GM18511 (cell line): ENCODE data around the gene LY6G5C.
A peak's percentile ranks its signal among the peaks of the same experiment; 100 is the strongest.

Experiments
- ATAC-seq: cut with Tn5 transposase; IDR thresholded peaks from one replicate; pipeline ENCODE4 v1.9.1; 2021; ENCODE audit warnings: mild to moderate bottlenecking, moderate library complexity; ENCODE audit not compliant: unreplicated experiment

The LY6G5C gene, protein sequence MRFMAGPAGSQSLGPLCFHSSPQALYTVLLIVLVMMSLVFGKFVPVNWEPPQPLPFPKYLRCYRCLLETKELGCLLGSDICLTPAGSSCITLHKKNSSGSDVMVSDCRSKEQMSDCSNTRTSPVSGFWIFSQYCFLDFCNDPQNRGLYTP

DNA sequence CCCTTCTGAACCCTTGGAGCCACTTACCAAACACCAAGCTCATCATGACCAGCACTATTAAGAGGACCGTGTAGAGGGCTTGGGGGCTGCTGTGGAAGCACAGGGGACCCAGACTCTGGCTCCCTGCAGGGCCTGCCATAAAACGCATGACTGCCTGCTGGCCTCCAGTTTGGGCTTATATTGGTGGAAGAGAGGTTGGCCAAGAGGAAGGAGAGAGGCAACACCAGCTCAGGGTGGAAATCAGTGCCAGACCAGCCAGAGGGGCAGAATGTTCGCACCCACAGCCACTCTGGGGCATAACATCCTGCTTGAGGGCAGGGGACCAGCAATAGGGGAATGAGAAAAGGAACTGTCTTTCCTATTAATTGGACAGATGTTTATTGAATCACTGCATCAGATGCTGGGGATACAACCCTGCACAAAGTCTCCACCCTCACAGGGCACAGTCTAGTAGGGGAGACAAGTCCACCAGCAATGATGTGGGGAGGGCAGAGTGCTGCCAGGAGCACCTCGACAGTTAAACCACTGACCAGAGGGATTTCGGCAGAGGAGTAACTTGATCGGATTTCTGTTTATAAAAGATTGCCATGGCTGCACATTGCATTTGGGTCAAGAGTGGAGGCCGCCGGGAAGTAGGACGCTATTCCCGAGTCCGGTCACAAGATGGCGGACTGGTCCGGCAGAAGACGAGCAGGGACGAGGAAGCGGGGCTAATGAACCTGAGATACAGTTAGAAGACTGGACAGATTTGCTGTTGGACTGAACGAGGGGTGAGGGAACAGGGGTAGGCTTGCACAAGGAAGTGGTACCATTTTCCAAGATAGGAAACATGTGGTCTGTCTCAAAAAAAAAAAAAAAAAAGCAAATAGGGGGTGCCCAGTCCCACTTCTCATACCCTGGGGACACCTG is at the start of gene LY6G5C:
TSS of gene LY6G5C (minus strand) at position 842 of the 909 bp plus-strand sequence. CDS start at position 148, 694 bp downstream.
- ATAC-seq = no peak

DNA sequence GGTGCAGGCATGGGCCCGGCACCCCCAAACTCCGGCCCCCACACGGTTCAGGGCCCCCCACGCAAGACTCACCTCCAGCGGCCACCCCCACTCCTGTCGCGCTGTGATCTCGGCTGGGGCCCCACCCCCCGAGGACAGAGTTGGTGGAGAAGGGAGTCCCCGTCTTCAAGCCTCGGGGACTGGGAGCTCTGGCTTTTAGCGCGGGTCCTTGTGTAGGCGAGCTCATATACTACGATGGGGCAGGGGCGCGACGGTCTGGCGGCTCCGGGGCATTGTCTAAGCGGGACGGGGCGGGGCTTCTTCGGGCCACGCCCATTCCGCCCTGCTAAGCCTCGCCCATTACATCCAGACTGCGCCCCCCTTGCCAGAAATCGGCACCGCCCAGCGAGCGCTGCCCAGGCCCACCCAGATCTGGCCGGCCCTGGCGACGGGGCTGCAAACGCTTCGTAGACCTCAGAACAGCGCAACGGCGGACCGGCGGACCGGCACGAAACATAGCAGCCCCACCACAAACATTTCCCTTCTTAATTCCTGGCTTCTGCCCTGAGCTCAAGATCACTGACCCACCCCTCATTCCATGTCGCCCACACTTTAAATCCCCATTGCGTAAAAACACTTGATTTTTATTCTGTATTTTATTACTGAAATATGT is 49.2 kb upstream of the LY6G5C start:
- ATAC-seq = peak; percentile 47

DNA sequence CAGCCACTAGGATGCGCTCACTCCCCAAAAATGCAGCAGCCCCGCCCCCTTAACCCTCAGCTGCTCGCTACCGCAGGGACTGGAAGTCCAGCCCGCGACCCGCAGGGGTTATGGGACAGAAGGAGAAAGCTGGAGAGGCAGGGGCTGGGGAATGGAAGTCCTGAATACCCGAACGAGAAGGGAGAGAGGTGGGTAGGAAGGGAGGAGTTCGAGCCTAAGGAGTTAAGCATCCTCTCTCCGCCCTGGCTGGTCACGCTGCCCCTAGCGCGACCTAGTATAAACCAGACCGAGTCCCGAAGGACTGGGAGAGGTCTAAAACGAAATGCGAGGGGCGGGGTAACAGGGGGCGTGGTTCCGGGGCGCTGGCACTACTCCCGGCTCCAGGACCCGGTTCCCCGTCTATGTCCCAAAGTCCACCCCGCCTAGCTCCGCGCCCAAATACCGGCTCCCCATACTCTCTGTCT is 48.7 kb upstream of the LY6G5C start:
- ATAC-seq = peak; percentile 63

DNA sequence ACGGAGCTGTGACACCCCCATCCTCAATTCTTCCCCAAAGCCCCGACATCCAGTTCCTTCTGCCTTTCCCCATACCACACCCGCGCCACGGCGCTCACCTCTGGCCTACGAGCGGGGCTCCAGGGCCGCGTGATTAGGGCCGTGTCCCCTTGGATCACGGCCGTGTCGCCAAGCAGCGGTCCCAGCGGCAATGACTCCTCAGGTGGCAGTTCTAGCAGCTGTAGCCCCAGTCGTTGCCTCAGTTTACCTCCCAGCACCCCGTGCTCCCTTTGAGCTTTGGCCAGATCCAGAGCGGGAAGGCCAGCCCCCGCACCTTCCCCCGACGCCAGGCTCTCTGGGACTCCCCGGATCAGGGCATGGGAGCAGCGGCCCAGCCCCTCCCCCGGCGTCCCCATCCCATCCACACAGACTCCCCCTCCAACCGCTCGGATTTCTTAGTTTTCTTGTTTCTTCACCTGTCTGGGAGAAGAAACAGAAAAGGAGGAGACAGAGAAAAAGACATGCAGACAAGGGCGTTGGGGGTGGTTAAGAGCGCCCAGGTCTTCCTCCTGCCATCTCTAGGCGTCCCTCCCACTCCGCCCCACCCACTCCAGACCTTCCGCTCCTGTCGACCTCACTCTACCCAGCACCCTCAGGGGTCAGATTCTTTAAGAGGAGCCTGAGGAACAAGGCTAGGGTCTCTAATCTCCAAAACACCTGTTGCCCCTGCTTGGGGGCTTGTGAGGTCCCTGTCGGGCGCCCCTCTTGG is 48.1 kb upstream of the LY6G5C start, which contains the start of gene DDAH2:
TSS of gene DDAH2 (minus strand) at position 533 of the 748 bp plus-strand sequence. CDS start at position 395, 138 bp downstream.
- no peak for ATAC-seq

DNA sequence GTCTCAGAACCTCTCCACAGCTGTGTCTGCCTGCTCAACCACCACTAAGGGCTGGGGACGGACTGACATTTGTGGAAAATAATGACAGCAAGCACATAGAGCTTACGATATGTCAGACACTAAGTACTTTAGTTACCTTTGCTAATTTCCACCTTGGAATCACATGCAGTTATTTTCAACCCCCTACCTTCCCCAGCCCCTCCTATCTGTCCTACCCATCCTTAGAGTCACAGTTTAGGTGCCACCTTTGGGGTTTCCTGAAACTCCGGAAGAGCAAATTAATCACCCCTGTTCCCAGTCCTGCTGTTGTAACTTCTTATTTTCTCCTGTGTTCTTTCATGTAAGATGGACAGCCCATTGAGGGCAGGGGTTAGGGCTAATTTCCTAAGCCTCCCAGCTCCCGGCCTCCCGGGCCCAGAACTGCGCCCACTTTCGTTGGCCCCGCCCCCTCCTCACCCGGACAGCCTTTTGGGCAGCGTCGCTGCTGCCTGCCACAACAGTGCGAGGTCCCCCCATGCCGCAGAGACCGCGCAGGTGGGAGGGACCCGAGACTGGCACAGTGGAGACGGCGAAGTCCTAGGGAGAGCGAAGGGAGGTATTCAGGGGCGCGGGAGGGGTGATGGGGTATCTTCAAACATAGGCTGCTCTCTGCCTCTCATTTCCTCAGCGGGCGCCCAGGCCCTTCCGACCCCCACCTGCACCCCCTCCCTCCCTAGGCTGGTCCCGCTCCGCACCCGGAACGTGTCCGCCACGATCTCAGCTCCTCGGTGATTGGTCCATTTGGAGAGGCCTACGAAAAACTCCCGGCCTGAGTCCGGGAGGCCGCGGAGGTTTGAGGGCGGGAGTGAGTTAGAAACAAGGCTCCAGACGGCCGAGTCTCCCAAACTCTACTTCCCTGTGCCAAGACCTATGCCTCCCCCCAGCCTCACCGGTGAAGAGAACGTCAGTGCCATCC is 47.1 kb upstream of the LY6G5C start:
- ATAC-seq = peak; percentile 2

DNA sequence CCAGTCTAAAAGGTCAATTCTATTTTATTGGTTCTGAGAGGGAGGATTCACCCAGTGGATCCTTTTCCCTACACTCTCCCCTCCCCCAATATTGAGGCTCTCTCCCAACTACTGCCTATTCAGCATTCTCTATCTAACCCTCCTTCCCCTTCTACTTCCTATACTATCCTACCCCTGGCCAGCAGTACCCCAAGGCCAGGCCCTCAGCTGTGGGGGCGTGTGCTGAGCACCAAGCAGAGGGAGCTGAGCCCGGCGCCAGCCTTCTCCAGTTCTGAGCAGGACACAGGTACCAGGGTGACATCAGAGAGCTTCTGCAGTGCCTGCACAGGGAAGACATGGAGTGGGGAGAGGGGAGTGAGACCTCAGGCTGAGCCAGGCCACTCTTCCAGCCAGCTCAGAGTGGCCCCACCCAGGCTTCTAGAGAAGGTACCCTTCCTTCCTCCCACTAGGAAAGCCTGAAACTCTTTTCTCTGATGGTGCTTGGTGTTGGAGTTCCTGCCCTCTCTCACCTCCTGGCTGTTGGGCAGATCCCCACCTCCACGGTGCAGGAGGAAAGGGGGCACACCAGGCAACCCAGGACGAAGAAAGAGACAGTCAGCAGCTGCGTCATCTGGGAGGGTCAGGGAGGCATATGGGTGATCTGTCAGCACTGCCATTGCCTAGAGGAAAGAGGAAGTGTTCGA is 46.3 kb upstream of the LY6G5C start:
- peak; percentile 64 for ATAC-seq

DNA sequence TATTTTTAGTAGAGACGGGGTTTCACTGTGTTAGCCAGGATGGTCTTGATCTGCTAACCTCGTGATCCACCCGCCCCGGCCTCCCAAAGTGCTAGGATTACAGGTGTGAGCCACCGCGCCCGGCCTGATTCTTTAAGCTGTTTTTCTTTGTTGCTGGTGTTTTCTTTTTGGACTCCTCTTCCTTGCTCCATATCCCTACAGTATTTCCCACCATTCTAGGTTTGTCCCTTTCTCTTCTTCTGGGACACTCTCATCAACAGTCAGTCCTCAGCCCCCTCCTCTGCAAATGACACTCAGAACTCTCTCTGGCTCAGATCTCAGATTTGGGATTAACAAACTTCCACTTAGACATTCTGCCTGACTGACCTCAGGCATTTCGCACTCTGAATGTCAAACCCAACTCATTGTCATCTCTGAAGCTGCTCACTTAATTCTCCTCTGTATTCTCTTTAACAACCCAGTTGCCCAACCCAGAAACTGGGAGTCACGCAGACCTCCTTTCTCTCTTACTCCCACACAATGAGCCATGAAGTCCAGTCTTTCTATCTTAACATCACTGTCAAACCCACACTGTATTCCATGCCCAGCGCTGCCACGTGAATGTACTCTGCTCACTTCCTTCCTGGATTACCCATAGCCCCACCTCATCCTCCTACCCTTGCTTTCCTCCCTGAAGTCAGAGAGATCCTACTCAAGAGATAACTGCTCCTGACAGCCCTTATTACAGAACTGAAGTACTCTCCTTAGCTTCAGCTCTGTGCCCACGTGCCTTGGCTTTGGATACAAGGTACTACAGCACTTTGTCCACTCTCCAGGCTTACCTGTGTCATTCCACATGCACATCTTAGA is 44.9 kb upstream of the LY6G5C start:
- ATAC-seq = no peak

DNA sequence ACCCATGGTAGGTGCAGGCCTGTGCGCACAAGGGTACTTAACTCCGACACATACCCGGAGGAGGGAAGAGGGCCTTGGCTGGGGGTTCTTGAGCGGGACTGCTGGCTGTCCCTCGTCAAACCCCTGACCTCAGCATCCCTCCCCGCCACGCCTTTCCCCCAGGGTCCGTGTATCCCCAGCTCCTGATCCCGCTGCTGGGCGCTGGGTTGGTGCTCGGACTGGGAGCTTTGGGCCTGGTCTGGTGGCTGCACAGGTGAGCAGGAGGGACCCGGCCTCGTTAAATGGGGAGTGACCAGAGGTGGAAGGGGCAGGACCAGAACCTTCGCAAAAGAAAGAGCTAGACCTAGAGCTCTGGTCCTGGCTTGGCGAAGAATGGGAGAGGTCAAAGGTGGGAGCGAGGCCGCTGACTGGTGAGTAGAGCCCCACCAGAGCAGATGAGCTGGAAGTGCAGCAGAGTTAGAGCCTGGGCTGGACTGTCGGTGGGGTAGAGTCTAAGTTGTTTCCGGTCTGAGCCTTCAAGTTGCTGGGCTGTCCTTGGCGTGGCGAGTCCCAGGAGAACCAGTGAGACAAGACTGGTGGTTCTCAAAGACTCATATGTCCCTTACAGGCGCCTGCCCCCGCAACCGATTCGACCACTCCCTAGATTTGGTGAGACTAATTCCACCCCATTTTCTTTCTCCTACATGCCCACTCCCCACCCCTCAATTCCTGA is 43.3 kb upstream of the LY6G5C start:
- no peak for ATAC-seq

DNA sequence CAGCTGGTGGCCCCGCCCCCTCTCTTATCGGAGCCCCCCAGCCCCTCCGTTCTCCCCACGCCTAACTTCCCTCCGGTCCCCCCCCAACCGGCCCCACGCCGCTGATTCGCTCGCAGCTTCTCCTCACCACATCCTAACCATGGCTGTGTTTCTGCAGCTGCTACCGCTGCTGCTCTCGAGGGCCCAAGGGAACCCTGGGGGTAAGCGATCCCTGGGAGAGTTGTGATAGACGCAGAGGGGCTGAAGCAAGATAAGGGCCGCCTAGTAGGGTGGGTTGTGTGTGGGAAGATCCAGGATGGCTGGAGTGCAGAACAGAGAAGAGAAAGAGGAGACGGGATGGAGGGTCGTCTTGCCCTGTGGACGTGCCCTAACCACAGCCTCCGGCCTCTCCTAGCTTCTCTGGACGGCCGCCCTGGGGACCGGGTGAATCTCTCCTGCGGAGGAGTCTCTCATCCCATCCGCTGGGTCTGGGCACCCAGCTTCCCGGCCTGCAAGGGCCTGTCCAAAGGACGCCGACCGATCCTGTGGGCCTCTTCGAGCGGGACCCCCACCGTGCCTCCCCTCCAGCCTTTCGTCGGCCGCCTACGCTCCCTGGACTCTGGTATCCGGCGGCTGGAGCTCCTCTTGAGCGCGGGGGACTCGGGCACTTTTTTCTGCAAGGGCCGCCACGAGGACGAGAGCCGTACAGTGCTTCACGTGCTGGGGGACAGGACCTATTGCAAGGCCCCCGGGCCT is 42.5 kb upstream of the LY6G5C start, which contains the start of gene MPIG6B:
TSS of gene MPIG6B (plus strand) at position 129 of the 735 bp plus-strand sequence. CDS start at position 140, 11 bp downstream.
- ATAC-seq = no peak

DNA sequence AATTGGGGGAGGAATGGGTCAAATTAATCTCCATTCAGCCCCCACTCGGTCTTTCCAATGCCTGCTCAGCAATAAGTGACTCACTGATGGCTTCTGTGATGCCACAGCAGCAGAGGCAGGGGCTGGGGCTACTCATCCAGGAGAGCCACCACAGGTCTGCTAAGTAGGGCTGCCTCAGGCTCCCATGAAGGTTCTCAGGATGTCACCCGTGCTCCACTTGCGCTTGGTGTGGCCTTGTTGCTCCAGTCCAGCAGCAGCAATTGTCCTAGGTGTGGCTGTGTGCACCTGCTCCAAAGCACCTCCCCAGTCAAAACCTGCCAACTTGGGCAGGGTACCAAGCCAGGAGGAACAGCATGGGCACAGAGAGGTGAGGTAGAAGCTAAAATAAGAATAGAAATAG is 41.3 kb upstream of the LY6G5C start:
- no peak for ATAC-seq

DNA sequence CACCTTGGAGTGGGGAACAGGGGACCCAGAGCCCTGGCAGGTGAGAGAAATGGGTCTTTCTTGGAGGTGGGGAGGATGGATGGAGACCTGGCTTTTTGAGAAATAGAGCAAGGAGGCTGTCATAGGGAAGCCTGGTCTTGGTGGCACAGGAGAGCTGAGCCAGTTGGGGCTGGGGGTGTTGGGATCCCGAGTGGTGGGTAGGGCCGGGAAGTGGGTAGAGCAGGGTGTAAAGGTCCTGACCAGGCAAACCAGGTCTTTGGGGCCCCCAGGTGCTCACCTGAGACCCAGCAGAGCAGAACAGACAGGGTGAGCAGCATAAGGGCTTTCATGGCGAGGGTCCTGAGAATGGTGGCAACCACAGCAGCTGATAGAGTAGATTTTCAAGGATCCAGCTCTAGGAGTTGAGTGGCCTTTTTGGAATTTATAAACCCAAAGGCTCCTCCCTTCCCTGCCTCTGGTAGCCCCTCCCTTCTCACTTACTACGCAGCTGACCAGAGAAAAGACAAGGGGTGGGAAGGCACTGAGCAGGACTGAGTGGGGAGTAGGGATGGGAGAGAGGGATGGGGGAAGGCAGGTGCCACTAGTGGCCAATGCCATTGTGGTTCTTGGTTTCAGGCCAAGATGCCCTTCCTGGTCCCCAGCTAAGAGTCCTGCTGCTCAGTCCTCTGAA is 40.6 kb upstream of the LY6G5C start, which contains the start of gene LY6G6C:
TSS of gene LY6G6C (minus strand) at position 396 of the 670 bp plus-strand sequence. CDS start at position 329, 67 bp downstream.
- no peak for ATAC-seq

DNA sequence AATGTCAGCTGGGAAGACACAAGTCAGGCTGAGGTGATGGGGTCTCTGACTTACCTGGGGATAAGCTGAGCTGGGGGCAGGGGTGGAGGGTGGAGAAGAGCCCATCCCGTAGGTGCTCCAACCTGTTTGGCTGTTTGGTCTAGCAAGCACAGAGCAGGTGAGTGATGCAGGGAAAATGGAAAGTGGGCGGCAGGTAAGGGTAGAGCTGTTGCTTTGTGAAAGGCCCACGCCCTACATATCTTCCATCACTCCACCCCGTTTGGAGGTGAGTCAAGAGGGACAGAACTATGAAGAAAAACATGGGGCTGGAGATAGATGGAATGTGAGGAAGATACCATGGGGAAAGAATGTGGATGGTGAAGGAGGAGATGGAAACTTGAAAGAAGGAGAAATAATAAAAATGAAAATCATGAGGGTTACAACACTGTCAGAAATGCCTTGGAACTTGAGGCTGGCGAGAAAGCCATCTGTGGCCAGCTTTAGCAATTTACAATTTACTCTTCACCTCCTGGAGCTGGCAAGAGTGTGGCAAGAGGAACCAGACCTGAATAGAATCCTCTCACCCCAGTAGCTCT is 39.4 kb upstream of the LY6G5C start:
- ATAC-seq = no peak

DNA sequence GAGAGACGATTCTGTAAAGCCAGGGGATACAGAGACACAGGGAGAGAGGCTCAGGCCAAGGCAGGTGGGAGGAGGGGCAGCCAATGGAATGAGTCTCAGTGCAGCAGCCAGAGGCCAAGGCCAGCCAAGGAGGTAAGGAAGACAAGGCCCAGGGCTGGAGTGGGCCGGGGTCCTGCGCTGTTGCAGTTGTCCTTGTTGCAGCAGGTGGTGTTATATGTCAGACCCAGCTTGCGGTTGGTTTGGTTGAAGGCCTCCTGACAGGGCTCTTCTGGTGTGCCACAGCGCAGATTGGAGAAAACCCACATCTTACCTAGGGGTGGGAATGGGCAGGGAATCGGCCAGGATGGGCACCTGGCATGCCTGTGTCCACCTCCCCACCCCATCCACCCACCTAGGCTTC is 38.1 kb upstream of the LY6G5C start:
- no peak for ATAC-seq

DNA sequence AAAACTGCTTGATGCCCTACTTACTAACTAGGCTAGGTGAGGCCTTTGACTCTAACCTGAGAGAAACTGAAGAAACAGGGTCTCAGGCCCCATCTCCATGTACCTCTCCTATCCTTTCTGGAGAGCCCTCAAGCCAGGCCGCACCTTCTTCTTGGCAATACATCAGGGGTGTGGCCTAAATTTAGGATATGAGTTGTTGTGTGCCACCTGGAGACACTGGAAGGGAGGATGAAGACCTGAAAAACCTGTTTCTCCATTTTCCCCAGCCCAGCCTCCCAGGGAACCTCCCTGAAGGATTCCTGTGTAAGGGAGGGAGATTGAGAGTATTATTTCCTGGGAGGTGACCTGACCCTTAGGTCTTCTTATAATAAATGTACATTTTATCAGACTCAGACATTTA is 37.4 kb upstream of the LY6G5C start:
- no peak for ATAC-seq

DNA sequence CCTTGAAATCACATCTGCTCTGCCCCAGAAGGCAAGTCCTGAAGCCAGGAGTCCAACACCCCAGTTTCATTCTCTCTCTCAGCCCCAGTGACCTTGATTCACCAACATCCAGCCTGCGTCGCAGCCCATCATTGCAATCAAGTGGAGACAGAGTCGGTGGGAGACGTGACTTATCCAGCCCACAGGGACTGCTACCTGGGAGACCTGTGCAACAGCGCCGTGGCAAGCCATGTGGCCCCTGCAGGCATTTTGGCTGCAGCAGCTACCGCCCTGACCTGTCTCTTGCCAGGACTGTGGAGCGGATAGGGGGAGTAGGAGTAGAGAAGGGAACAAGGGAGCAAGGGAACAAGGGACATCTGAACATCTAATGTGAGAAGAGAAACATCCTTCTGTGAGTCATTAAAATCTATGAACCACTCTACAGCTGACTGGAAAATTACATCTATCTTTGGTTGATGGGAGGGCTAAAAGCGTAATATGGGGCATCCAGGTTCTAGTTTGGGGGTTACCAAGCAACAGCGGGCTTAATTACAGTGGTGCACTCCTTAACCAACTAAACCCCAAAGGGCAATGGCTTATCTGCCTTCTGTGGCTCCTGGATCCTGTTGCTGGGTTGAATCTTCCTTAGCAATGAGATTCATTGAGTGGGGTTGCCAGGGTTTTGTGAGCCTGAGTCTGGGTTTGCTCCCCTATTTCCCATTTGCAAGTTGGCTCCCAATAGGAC is 36.8 kb upstream of the LY6G5C start:
- ATAC-seq = no peak
